H1 (cell line): ENCODE measurements around the gene DRC7. TPM values are rescaled to one million over a fixed set of nuclear protein-coding genes. Genes with fewer than 3 reads are reported as not detected.
A peak's percentile ranks its signal among the peaks of the same experiment; 100 is the strongest.

Experiments
- CTCF ChIA-PET: fragments of 300-600 bp; sonication (Branson Sonifier 250); formaldehyde crosslinking; loops from one replicate; lab custom pipeline; 2021; ENCODE audit not compliant: partially characterized antibody; lab: Charles Lee
- POLR2A ChIA-PET: fragments of 300-600 bp; sonication (Branson Sonifier 250); formaldehyde crosslinking; loops from one replicate; lab custom pipeline; 2021; ENCODE audit warnings: inconsistent platforms; ENCODE audit not compliant: partially characterized antibody; lab: Charles Lee
- DNase-seq, 2 experiments: peaks; one replicate each; pipeline versions ENCODE4 v3.0.0 to v3.0.0-alpha.2; 2010 to 2022; ENCODE audit warnings: low spot score in 2 of 2, low read depth in 1 of 2, mixed read lengths in 1 of 2
- FAIRE-seq: peaks from 2 replicates; lab custom pipeline; 2011; peaks lifted over from hg19 to GRCh38; lab: Jason Lieb, UNC
- H2AFZ ChIP-seq: 2 replicates; pipeline ENCODE4 v1.8.1; 2012; ENCODE audit warnings: low read length, inconsistent platforms
- H2AK5ac ChIP-seq: 2 replicates; pipeline ENCODE4 v1.6.1; 2013; ENCODE audit warnings: low read depth, low read length
- H2BK120ac ChIP-seq: replicated peaks from 2 replicates; pipeline ENCODE3; 2013; ENCODE audit warnings: low read depth, low read length, inconsistent platforms
- H2BK12ac ChIP-seq: 2 replicates; pipeline ENCODE4 v1.6.1; 2013; ENCODE audit warnings: low read depth, low read length
- H2BK15ac ChIP-seq: 2 replicates; pipeline ENCODE4 v1.6.1; 2013; ENCODE audit warnings: low read length
- H2BK20ac ChIP-seq: 2 replicates; pipeline ENCODE4 v1.6.1; 2013; ENCODE audit warnings: low read length
- H2BK5ac ChIP-seq: 2 replicates; pipeline ENCODE4 v1.6.1; 2013; ENCODE audit warnings: low read depth, low read length
- H3K14ac ChIP-seq: 2 replicates; pipeline ENCODE4 v1.6.1; 2013; ENCODE audit warnings: inconsistent platforms; ENCODE audit not compliant: insufficient read length
- H3K18ac ChIP-seq: 2 replicates; pipeline ENCODE4 v1.6.1; 2013; ENCODE audit warnings: low read length; ENCODE audit errors: extremely low read depth
- H3K23ac ChIP-seq: 2 replicates; pipeline ENCODE4 v1.6.1; 2013; ENCODE audit warnings: inconsistent platforms; ENCODE audit not compliant: insufficient read length
- H3K23me2 ChIP-seq: 2 replicates; pipeline ENCODE4 v1.6.1; 2013; ENCODE audit warnings: low read depth, low read length
- H3K27ac ChIP-seq: 2 replicates; pipeline ENCODE4 v1.6.1; 2011; ENCODE audit warnings: low read depth, low read length, inconsistent platforms
- H3K27me3 ChIP-seq, 4 experiments: replicated peaks in 1 of 4; 1 replicate in 1 of 4; 2 replicates in 3 of 4; pipeline versions ENCODE4 v1.6.1 to v1.8.1; 2011 to 2013; ENCODE audit warnings: low read length in 3 of 4, mild to moderate bottlenecking in 3 of 4, inconsistent platforms in 2 of 4, mixed read lengths in 2 of 4, moderate library complexity in 1 of 4; ENCODE audit not compliant: control insufficient read depth in 3 of 4, insufficient read depth in 3 of 4; ENCODE audit errors: extremely low read depth in 1 of 4
- H3K36me3 ChIP-seq, 4 experiments: 2 replicates each; pipeline versions ENCODE4 v1.6.1 to v1.8.1; 2011 to 2013; ENCODE audit warnings: mild to moderate bottlenecking in 4 of 4, low read length in 3 of 4, moderate library complexity in 2 of 4, control low read depth in 1 of 4, inconsistent platforms in 1 of 4; ENCODE audit not compliant: insufficient read depth in 4 of 4, control insufficient read depth in 2 of 4
- H3K4ac ChIP-seq: replicated peaks from 2 replicates; pipeline ENCODE3; 2013; ENCODE audit warnings: low read length, low read depth, mixed read lengths, inconsistent platforms; ENCODE audit not compliant: insufficient read length
- H3K4me1 ChIP-seq, 4 experiments: replicated peaks in 1 of 4; 1 replicate in 1 of 4; 2 replicates in 3 of 4; pipeline versions ENCODE4 v1.6.1 to v1.8.1; 2011 to 2013; ENCODE audit warnings: low read length in 3 of 4, inconsistent platforms in 2 of 4, mixed read lengths in 1 of 4; ENCODE audit not compliant: insufficient read depth in 4 of 4, control insufficient read depth in 3 of 4
- H3K4me2 ChIP-seq, 2 experiments: 2 replicates each; pipeline versions ENCODE4 v1.6.1 to v1.8.1; 2011 to 2013; ENCODE audit warnings: low read depth in 2 of 2, low read length in 2 of 2, control low read depth in 1 of 2, inconsistent platforms in 1 of 2, mild to moderate bottlenecking in 1 of 2; ENCODE audit not compliant: insufficient read depth in 1 of 2
- H3K4me3 ChIP-seq, 4 experiments: fragments of 200-600, 300-600 bp in 1 of 4; sonication (generic), shearing (Covaris generic), sonication (Bioruptor Twin) in 1 of 4; 2 replicates each; pipeline versions ENCODE4 v1.5.1 to v1.8.1; 2011 to 2016; ENCODE audit warnings: low read length in 4 of 4, low read depth in 3 of 4, control low read depth in 2 of 4, inconsistent platforms in 2 of 4, mild to moderate bottlenecking in 2 of 4, mixed read lengths in 1 of 4, moderate library complexity in 1 of 4; ENCODE audit not compliant: insufficient read depth in 2 of 4; ENCODE audit errors: extremely low read depth in 1 of 4
- H3K56ac ChIP-seq: replicated peaks from 2 replicates; pipeline ENCODE3; 2013; ENCODE audit warnings: low read depth, mild to moderate bottlenecking, mixed read lengths, low read length, inconsistent platforms; ENCODE audit not compliant: insufficient read length
- H3K79me1 ChIP-seq: 2 replicates; pipeline ENCODE4 v1.6.1; 2013; ENCODE audit warnings: low read depth, low read length, control low read depth
- H3K79me2 ChIP-seq, 2 experiments: 2 replicates each; pipeline versions ENCODE4 v1.6.1 to v1.8.1; 2012 to 2013; ENCODE audit warnings: low read length in 2 of 2, mild to moderate bottlenecking in 2 of 2, inconsistent platforms in 1 of 2; ENCODE audit not compliant: insufficient read depth in 2 of 2, control insufficient read depth in 1 of 2
- H3K9ac ChIP-seq, 4 experiments: replicated peaks in 1 of 4; 1 replicate in 1 of 4; 2 replicates in 3 of 4; pipeline versions ENCODE4 v1.6.1 to v1.8.1; 2011 to 2013; ENCODE audit warnings: low read depth in 3 of 4, low read length in 3 of 4, control low read depth in 2 of 4, mild to moderate bottlenecking in 2 of 4, moderate library complexity in 2 of 4, inconsistent platforms in 1 of 4; ENCODE audit errors: extremely low read depth in 1 of 4
- H3K9me3 ChIP-seq, 2 experiments: 2 replicates each; pipeline versions ENCODE4 v1.6.1 to v1.8.1; 2012 to 2013; ENCODE audit warnings: mild to moderate bottlenecking in 2 of 2, moderate library complexity in 2 of 2, control low read depth in 1 of 2, inconsistent platforms in 1 of 2, low read depth in 1 of 2, low read length in 1 of 2, mixed read lengths in 1 of 2; ENCODE audit not compliant: insufficient read depth in 2 of 2
- H4K20me1 ChIP-seq, 2 experiments: replicated peaks in 1 of 2; 2 replicates each; pipeline versions ENCODE3 to v1.8.1; 2011 to 2013; ENCODE audit warnings: inconsistent platforms in 2 of 2, low read length in 2 of 2, mild to moderate bottlenecking in 1 of 2; ENCODE audit not compliant: insufficient read depth in 2 of 2, control insufficient read depth in 1 of 2
- H4K5ac ChIP-seq: 2 replicates; pipeline ENCODE4 v1.6.1; 2013; ENCODE audit warnings: low read length, low read depth, mixed read lengths, inconsistent platforms; ENCODE audit not compliant: insufficient read length
- H4K8ac ChIP-seq: 2 replicates; pipeline ENCODE4 v1.8.0; 2013; ENCODE audit warnings: mild to moderate bottlenecking, moderate library complexity, low read length, inconsistent platforms; ENCODE audit not compliant: insufficient read depth; ENCODE audit errors: extremely low read depth
- H4K91ac ChIP-seq: replicated peaks from 2 replicates; pipeline ENCODE3; 2013; ENCODE audit warnings: low read length, mixed read lengths, inconsistent platforms; ENCODE audit not compliant: insufficient read length
- BACH1 ChIP-seq: IDR thresholded peaks from 2 replicates; pipeline ENCODE4 v1.6.1; 2012; ENCODE audit warnings: low read length, improper control_type of control experiment
- CBX5 ChIP-seq: fragments of 300-800, 300-1000 bp; sonication (generic); IDR thresholded peaks from 2 replicates; pipeline ENCODE4 v1.7.1; 2016; ENCODE audit warnings: antibody characterized with exemption, low read length, low read depth
- TAF7 ChIP-seq: optimal IDR thresholded peaks from 2 replicates; pipeline ENCODE3; 2011; ENCODE audit warnings: low read depth, mild to moderate bottlenecking, inconsistent platforms, low read length, moderate library complexity, borderline replicate concordance
- ZNF274 ChIP-seq: IDR thresholded peaks from 2 replicates; pipeline ENCODE4 v1.7.0; 2012; ENCODE audit warnings: low read length, borderline replicate concordance; ENCODE audit errors: extremely low read depth
- WGBS, 2 experiments: shearing (Covaris generic) in 1 of 2; methylation state at CpG; one replicate each; pipeline versions ENCODE4 v1.1.6 to v1.1.7; 2013 to 2015; ENCODE audit warnings: low lambda C conversion rate in 2 of 2, mixed read lengths in 2 of 2, inconsistent platforms in 1 of 2, low coverage in 1 of 2, missing lambda C conversion rate in 1 of 2; ENCODE audit not compliant: insufficient replicate concordance in 2 of 2, insufficient coverage in 1 of 2, insufficient read length in 1 of 2; ENCODE audit errors: extremely low coverage in 1 of 2, missing lambda C conversion rate in 1 of 2; 5-methylcytosine and 5-hydroxymethylcytosine counted together
- polyA plus RNA-seq, 7 experiments: library from polyadenylated mRNA; depleted of rRNA in 3 of 7; stranded (reverse) in 5 of 7; unstranded in 2 of 7; fragments of >200 nt in 5 of 7; fragments of 200-250 nt in 2 of 7; gene quantifications; 1 replicate in 5 of 7; 2 replicates in 1 of 7; 4 replicates in 1 of 7; pipeline versions ENCODE4 v1.2.1 to v1.2.3, GENCODE V29; 2011 to 2013; ENCODE audit warnings: missing spikeins in 2 of 7, mixed read lengths in 2 of 7
- total RNA-seq: library from RNA; stranded (reverse); fragmentation: NEBNext Ultra II Directional; extraction: Animal tissue kit (Norgen Biotek cat#: 25700); gene quantifications from 2 replicates; pipeline ENCODE4 v1.2.1, GENCODE V29; 2021
- TF ChIP-seq, protein P1 (sequence below): IDR thresholded peaks from 2 replicates; pipeline ENCODE4 v1.6.1; 2011; ENCODE audit warnings: low read depth, mild to moderate bottlenecking, low read length; ENCODE audit not compliant: insufficient read depth

DRC7 gene
- total and polyA plus RNA-seq, 2 of the 8 experiments (the other 6 are each of a cell fraction or from before 2014, with no cell fraction given) = 0.14 TPM; not detected in 1

DNA sequence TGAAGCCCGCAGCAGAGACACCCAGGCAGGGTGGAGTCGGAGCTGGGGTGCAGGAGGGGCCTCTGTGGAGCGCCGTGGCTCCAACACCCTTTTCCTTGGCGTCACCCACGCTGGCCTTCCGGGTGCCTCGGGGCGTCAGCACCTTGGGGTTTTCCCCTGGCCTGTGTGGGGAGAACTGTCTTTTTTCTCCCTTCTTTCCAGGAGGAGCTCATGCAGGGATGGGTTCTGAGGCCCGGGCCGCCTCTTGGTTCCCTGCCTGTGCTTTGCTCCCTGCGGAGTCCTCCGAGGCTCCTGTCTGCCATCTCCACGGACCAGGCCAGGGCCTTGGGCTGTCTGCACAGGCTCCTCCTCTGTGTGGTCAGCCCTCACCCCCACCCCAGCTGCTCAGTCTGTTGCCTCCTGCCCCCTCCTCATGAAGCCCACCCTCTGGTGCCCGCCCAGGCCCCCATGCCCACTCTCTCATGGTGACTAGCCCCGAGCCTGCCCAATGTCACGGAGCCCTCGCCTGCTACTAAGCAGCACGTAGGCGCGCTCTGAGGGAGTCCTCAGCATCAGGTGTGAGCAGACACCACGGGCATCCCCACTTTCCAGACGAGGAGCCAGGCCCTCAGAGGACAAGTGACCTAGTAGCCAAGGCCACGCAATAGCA, 45.9 kb downstream of the DRC7 start:
- Histone ChIP-seq H4K8ac (peak overlapping the region; percentile 87; the same call in 1 of the 2 replicates), H2BK120ac (no peak overlapping the region), H3K56ac (no peak overlapping the region), H2BK5ac (no peak overlapping the region), H3K27ac (no peak overlapping the region), H3K9ac (no peak overlapping the region), H2AFZ (no peak overlapping the region), H3K18ac (no peak overlapping the region), H3K27me3 (no peaks in the 10 kb centered on the region), H3K9me3 (no peaks in the 10 kb centered on the region), H3K23ac (no peak overlapping the region), H2BK12ac (no peak overlapping the region), H3K79me1 (no peaks in the 10 kb centered on the region), H3K4me1 (peaks cover 0 to 11% (median 4%) of the 10 kb centered on the region in 4 experiments; a peak in 5 of 7 replicates), H2AK5ac (no peak overlapping the region), H3K36me3 (peaks cover 0 to 5% (median 0%) of the 10 kb centered on the region in 4 experiments; a peak in 4 of 8 replicates), H3K79me2 (no peaks in the 10 kb centered on the region; a peak in 1 of 4 replicates), H3K14ac (no peak overlapping the region), H3K23me2 (peaks cover 8% of the 10 kb centered on the region; the same call in 1 of the 2 replicates), H3K4me2 (no peak overlapping the region), H4K91ac (no peak overlapping the region), H2BK15ac (no peak overlapping the region), H4K20me1 (peaks cover 0 to 9% of the 10 kb centered on the region in 2 experiments), H2BK20ac (no peak overlapping the region), H3K4ac (no peak overlapping the region), H4K5ac (no peak overlapping the region), H3K4me3 (no peak overlapping the region)
- DNase-seq (no peak), FAIRE-seq (no peak)
- WGBS, 2 experiments = 96% methylated on average over 19 of the region's 24 CpGs; no CpG with 5 or more reads in 1 of the 2 experiments
- ChIA-PET CTCF (interaction anchor here (0.6 to 2.6 kb wide), 7 partner anchors 11 to 166 kb away, joined by 3 to 21 read pairs (median 4); no protein-coding TSS in a partner anchor), POLR2A (no interaction called here)
- TF ChIP-seq TAF7 = no peak
- TF ChIP-seq BACH1 = no peak
- TF ChIP-seq, protein P1, sequence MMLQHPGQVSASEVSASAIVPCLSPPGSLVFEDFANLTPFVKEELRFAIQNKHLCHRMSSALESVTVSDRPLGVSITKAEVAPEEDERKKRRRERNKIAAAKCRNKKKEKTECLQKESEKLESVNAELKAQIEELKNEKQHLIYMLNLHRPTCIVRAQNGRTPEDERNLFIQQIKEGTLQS = no peak
- no peak for TF ChIP-seq ZNF274
- no peak for TF ChIP-seq CBX5
